ENCODE data around the gene DSG4.

Gene DSG4

DNA sequence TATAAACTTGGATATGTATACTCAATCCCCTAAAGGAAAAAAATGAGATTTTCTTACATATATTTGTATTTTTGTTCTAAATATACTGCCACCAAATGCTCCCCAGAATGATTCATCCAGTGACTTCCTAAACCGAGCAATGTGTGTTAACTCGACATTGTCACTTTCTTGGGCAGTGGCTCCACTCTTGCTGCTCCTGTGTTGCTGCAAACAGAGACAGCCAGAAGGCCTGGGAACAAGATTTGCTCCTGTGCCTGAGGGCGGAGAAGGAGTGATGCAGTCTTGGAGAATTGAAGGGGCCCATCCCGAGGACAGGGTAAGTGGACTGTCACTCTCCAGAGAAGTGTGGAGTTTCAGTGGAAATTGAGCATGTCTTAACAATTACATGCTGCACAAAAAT, 32.7 kb downstream of the DSG4 start:
- no peak for DNase-seq

DNA sequence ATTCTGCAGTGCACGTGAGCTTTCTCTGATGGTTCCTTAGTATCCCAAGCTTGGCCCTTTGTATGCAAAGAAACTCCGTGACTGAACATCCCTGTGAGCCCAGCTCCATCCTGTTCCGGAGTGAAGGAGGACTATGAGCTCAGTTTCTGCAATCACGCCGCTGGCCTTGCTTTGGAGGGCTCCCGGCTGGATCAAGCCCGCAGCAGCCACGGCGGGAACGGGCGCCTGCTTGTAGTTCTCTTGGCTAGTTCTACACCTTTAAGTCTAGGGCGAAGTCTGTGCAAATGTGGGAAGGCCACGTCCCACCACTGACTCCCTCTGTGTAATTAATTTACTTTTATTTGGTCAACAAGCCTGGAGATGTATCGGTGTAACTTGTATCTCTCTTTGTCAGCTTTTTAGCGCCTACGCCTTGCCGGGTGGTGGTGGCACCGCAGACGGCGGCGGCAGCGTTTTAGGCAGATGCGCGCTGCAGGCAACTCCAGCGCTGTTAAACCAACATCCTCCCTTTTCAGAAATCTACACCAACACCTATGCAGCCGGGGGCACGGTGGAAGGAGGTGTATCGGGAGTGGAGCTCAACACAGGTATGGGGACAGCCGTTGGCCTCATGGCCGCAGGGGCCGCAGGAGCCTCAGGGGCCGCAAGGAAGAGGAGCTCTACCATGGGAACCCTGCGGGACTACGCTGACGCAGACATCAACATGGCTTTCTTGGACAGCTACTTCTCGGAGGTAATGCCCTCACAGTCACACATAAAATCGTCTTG, 34.3 kb downstream of the DSG4 start:
- DNase-seq: no peak

DNA sequence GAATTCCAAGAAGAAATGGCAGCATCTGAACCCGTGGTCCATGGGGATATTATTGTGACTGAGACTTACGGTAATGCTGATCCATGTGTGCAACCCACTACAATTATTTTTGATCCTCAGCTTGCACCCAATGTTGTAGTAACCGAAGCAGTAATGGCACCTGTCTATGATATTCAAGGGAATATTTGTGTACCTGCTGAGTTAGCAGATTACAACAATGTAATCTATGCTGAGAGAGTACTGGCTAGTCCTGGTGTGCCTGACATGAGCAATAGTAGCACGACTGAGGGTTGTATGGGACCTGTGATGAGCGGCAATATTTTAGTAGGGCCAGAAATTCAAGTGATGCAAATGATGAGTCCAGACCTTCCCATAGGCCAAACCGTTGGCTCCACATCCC, 36.6 kb downstream of the DSG4 start:
- no peak for DNase-seq

DNA sequence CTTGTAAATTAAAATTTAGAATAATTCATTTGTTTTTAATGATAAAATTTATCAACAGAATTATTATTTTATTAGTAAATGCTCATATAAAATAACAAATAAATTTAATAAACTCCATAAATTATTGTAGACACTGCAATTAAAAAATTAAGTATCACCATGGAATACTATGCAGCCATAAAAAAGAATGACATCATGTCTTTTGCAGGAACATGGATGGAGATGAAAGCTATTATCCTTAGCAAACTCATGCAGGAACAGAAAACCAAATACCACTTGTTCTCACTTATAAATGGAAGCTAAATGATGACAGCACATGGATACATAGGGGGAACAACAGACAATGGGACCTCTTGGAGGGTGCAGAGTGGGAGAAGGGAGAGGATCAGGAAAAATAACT, 41.3 kb downstream of the DSG4 start:
- no peak for DNase-seq

DNA sequence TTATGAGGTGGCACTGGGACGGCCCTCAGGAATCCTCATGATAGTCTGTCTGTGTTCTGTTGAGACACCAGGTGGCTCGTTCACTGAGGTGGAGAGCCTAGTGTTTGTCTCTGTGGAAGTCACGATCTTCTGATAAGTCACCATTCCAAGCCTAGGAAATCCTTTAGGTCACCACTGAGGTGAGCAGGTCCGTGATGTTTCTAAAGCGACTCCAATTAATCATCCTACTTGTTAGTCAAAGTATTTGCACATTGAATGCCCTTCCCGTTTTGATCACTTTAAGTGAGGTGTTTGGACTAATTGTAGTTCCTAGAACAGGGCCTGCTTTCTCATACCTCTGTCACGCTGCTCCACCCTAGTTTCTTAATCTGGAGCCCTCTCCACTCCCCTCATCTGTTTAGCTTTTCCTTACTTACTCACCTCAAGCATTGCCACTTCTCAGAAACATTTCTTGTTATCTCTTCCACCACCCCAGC, 42.9 kb downstream of the DSG4 start:
- no peak for DNase-seq

DNA sequence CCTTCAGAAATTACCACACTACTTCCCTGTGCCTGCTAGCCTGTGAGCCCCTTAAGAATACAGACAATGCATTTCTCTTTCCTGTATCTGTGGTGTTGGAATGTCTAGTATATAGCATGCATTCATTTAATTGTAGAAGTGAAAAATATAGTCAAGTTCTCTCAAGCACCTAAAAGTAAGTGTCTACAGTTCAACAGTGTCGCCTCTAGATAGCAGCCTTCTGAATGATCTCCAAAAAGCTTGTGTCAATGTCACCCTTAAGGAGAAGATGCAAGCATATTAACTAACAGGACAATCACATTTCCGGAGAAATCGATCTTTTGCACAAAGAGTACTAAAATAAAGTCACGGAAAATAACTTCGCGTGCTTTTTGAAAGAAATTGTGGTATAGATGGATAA, 43.5 kb downstream of the DSG4 start:
- no peak for DNase-seq

DNA sequence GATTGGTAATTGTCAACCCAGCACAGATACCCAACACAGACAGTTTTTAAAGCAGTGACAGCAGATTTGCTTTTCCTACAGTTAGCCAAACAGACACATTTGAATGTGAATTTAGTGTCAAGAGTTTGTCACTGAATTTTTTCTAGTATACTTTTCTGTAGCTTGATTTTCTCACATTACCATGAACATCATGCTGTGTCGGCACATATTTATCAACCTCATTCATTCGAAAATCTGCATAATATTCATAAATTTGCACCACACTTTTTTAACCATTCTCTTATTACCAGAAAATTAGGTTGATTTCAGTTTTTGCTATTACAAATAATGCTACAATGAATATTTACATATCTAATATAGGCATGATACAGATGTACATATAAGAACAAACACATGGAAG, 43.9 kb downstream of the DSG4 start:
- DNase-seq: no peak

DNA sequence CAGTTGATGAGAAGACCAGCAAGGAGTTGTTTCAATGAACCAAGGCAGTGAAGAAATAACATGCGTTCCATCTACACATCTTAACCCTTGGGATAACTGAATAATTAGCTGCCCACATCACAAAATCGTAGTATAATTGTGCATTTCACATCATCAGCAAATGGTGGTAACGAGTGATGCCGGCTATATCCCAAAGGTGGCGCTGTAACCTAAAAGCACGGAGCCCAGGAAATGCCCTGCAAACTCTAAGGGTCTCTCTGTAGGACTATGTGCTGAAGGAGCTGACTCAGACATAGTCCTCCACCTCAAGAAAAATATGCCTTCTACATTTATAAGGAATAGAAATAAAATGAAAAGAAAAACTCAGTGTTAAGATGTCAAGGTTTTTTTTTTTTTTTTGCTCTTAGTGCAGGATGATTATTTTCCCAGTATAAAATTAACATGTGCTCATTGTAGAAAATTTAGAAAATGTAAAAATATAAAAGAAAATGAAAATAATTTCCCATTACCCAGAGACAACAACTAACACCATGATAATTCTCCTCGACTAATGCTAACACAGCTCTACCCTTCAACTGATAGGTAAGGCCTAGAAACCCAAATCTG, 47.9 kb downstream of the DSG4 start:
- no peak for DNase-seq

DNA sequence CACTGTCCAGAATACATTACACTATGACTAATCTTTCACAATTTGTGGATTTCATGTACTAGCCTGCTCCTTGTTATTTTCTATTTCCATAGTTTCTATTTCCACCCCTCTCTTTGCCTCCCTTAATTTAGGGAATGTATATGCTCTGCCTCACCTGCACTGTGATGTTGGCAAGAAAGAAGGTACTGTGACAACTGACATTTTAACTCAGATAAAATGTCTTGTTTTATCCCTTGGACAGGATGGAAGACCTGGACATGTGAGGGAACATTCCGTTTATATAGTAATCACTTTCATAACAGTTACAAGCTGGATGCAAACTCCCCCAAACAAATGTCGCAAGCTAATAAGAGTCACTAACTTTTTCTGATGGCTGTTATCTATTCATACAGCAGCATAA, 49.4 kb downstream of the DSG4 start:
- DNase-seq: no peak

DNA sequence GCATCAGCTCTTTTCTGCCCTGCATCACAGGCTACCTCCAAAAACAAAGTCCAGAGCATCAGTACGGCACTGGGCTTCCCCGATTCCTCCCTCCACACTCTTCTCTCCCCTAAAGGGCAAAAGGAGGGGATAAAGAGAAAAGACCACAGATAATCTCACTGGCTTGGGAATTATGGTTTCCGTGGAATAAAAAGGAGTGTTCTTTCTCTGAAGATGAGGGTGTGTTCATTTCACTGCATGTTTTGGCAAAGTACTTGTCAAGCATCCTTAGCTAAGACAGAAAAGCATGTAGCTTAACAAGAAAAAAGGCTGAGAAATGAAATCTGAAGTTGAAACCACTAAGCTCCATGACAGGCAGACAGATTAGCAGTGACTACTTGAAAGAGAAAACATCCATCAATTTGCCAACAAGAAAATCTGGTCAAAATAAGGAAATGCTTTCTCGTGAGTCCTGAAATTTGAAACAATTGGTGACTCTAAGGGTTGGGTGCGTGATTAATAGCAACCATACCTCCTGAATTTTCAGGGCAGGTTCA, 50.4 kb downstream of the DSG4 start:
- no peak for DNase-seq

DNA sequence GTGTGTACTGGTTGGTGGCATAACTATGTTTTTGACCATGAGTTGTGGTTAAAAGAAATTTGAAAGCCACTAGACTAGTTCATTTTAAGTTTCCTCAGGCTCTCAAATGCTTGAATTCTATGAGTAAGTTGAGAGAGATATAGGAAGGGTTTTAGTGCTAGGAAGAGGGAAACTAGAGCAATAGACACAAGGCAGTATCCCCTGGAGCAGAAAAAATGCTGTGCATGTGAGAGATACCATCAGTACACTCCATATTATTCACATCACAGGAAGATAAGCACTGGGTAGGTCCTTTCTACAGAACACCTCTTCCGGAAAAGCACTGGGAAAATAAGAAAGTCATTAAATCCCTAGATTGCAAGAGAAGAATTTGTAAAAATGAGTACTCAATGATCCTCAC, 51.6 kb downstream of the DSG4 start:
- no peak for DNase-seq

DNA sequence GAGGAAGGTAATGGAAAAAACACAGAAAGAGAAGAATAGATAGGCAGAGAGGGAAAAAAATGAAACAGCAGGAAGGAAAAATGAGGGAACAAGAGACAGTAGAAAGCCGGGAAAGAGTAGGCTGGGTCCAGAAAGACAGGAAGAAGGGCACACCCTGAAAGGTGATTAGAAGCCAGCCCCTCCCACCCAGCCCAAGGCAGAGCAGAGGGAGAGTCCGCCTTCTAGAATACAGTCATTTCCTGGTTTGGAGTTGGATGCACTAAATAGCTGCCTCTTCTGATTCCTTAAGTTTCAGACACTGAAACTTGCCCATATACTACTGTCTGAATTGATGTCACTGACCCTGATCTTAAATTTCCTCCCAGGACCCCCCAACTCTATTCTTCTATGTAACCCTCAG, 53.0 kb downstream of the DSG4 start:
- DNase-seq: no peak

DNA sequence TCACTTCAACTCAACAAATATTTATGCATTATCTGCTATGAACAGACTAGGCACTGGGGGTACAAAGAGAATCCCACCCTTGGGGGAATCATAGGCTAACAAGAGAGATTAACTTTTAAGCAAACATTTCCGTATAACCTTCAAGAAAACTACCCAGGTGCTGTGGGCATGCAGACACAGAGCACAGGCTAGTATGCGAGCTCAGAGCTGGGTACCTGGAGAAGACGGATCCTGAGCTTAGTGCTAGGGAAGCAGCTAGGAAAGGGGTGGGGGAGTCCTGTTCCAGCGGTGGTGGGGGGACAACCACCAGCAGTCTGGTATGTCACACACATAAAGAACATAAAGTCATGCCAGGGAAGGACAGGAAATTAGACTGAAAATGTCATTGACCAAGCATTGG, 53.5 kb downstream of the DSG4 start:
- DNase-seq: no peak

DNA sequence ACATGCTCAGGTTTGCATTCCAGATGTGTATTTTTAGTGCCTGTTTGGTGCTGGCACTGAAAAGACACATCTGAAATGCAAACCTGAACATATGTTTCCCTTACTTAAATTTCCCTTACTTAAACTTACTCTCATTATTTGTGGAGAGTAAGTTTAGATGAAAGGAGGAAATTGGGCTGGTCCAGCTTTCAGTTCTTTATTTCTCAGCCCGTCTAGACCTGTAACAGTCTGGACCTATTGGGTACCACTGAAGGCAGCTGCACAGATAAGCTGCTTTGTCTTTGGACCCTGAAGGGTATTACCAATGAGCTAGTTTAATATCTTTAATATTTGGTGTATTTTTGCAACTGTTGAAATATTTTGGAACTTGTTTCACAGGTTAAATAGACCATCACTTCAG, 54.0 kb downstream of the DSG4 start:
- no peak for DNase-seq

DNA sequence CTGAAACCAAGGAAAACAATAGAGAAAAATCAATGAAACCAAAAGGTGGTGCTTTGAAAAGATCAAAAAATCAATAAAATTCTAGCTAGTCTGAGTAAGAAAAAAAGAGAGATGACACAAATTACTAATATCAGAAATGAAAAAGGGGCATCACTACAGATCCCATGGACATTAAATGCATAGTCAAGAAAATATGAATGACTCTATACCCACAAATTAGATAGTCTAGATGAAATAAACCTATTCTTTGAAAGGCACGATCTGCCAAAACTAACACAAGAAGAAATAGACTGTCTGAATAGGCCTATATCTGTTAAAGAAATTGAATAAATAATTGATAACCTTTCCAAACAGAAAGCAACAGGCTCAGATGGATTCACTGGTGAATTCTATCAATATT, 55.7 kb downstream of the DSG4 start:
- DNase-seq: no peak

DNA sequence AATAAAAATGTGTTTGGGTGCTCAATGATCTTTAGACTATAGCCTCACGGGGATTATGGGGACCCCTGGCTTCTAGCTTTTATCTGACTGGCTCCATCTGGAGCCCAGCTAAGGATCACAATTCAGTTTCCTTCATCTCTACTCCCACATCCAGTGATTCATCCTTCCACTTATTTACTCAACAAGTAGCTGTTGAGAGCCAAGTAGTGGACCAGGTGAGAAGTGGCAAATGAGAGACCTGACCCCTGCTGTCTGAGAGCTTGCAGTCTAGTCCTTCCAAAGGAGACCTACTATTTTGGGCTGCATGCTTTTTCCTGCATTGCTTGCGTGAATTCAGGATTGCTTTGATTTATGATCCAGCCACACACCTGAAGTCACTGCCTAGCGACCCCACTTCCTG, 60.2 kb downstream of the DSG4 start:
- no peak for DNase-seq

DNA sequence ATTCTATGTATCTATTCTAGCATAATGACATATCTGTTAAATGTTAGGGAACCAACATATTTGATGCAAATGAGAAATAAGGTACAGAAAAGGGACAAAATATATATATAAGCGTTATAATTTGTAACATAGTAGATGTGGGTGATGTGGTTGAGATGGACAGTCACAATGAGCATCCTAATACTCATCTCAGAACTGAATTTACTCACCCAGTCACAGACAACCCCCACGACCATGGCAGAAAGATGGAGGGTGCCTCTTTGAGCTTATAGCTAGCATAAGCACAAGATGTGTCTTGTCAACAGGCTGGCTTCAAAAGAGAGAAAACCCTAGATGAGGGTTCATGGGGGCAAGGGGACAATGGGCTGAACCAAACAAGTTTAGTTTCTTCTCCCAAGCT, 61.8 kb downstream of the DSG4 start:
- DNase-seq: no peak

DNA sequence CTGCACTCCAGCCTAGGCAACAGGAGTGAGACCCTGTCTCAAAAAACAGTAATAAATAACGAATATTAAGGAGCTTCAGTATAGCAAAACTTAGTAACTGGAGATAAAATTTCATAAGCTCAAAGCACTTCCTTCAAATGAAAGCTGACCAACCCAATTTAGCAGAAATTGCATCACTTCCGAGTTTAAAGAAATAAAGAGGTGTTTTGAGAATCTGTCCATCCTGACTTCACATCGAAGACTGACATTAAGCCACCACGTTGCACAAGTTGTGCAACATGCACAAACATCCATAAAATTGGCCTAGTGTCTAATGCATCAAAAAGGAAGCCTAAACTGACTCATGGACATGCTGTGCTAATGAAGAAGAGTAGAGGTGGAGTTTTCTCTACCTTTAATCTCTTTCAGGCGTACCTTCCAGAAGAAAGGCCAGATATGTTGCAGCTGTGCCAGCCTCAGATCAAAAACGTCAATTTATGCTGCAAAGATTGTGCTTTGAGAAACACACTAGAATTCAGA, 63.3 kb downstream of the DSG4 start:
- DNase-seq: no peak

DNA sequence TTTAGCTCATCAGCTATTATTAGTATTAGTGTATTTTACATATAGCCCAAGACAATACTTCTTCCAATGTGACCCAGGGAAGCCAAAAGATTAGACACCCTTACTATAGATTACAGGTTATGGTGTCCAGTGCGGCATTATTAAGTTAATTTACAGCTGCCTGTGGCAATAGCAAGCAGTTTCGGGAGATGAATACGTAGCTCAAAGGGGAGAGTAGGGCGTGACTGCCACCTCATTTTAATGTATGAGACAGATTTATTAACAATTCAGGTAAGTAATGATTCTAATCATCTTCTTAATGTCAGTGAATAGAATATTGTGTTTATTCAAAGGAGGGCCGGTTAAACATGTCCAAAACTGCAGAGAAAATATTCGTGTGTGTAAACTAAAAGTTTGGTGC, 64.2 kb downstream of the DSG4 start:
- DNase-seq: no peak

DNA sequence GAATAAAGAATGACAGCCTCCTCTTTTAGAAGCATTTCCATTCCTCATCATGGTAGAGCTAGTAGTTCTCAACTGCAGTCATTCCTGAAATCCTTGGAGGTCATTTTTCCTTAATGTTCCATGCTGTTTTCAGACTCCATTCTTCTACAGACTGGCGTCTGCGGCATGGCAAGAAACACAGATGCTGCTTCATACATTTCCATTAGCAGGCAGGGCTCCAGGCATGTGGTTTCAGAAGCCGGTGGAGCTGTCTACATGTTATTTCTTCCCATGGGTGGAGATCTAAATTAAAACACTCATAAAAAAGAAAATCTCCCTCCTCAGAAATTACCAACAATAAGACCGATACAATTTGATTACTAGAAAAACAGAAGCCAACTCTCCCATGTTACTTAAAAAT, 64.9 kb downstream of the DSG4 start:
- DNase-seq: no peak

DNA sequence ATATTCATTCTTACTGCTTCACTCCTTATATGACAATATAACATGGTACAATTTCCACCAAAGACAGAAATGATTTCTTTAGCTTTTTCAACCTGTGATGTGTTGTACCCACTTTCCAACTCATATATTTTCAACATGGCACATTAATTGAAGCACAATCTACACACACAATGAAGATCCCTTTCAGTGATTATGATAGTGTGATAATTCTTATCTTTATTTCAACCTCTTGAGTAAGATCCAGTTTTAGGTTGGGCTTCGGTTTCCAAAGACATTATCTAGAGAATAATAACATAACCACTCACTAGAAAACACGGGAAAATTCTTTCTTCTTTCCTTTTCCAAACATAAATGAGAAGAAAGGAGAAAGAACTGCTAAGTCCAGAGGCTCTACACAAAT, 67.6 kb downstream of the DSG4 start:
- DNase-seq: no peak

DNA sequence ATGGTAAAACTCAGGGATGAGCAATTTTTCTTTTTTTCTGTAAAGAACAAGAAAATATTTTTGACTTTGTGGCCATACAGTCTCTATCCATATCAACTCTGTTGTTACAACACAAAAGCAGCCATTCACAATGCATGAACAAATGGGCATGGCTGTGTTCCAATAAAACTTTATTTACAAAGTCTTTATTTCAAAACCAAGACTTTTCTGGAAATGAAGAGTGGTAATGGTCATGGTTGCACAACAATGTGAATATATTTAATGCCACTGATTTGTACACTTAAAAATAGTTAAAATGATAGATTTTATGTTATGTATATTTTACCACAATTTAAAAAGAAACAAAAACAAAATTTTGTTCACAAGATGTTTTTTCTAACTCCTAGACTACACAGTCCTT, 69.3 kb downstream of the DSG4 start:
- DNase-seq: no peak

DNA sequence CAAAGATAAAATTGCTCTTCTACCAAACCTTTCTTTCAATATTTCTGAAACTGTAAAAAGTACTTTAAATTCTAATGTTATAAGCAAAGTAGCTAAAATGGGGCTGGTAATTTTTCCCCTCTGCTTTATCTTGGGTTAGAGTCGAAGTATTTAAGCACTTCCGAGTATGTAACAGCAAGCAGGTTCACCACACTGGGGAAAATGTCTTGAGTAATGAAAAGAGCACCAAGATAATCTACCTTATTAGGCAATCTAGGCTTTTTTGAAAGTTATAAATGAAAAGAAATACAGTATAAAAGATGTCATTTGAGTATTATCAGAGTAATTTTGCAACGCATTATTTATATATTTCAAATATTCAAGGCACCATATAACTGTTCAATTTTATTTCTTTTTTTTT, 70.3 kb downstream of the DSG4 start:
- DNase-seq: no peak

DNA sequence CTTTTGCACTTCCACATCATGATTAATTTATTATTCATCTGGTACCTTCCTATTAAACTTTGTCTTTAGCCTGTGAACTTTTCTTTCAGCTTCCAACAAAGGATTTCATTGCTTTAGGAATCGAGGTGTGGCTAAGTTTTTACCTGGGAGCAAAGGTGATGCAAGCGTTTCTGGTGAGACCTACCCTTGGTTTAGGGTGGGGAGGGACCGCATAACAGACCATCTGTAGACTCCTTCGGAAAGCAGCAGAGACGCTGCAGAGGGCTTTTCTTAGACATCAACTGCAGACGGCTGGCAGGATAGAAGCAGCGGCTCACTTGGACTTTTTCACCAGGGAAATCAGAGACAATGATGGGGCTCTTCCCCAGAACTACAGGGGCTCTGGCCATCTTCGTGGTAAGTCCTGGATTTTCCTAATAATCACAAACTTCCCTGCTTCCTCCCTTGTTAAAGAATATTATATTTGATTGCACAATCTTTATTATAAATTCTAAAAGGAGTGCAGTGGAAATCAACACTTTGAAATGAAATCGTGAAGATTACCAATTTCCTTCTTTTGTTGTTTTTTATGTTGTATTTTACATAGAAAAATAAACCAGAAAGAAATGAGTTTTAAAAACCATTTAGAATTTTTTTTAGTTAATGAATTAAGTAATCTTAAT, 71.1 kb downstream of the DSG4 start, which contains the start of gene DSG3:
DSG3 (plus strand) TSS at position 212 of the 662 bp plus-strand sequence; CDS start at position 349, 137 bp downstream.
- DNase-seq: no peak
